Measurements from ENCODE around the gene PPP1R1C. TPM values are rescaled to one million over a fixed set of nuclear protein-coding genes. Genes with fewer than 3 reads are reported as not detected.

Gene PPP1R1C
- total and polyA plus RNA-seq, 10 donors: 0.24 to 0.48 (median 0.32) TPM; not detected in 5

DNA sequence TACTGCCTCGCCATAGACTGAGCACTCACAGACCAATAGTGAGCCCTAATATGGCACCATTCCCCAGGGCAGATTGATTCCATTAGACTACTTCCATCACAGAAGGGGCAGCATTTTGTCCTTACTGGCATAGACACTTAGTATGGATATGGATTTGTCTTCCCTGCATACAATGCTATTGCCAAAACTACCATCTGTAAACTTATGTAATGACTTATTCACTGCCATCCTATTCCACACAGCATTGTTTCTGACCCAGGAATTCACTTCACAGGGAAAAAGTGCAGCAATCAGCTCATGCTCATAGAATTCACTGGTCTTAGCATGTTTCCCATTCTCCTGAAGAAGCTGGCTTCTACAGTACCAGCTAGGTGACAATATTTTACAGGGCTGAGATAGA is 179.0 kb downstream of the PPP1R1C start:
- no peaks in the 10 kb centered on the region for H3K4me1 ChIP-seq
- 67 to 89% (median 72%) methylated on average over 1 of the region's 1 CpG for WGBS, 5 donors
- no peaks in the 10 kb centered on the region for H3K9me3 ChIP-seq
- H3K36me3 ChIP-seq: no peaks in the 10 kb centered on the region
- no peak overlapping the region for H3K4me3 ChIP-seq
- H3K27ac ChIP-seq: no peak overlapping the region
- no peak for TF ChIP-seq POLR2AphosphoS5 (IDR thresholded peaks at IDR 0.05)
- TF ChIP-seq CTCF (IDR thresholded peaks at IDR 0.05 in 8 of 11, conservative IDR thresholded peaks at IDR 0.05 in 3 of 11): no peak
- TF ChIP-seq POLR2A (IDR thresholded peaks at IDR 0.05): no peak
- DNase-seq: no peak
- intact Hi-C loops (cut with DNase I; ENCODE audit: low total_unique reads): no loop called here
- no peaks in the 10 kb centered on the region for H3K27me3 ChIP-seq (replicated peaks in 1 of 7)

GRCh38 chr2:182165202-182165601 is 179.5 kb downstream of the PPP1R1C start:
- 79 to 94% (median 85%) methylated on average over 2 of the region's 2 CpGs for WGBS, 5 donors
- Histone ChIP-seq H3K4me3 (no peak overlapping the region), H3K4me1 (no peaks in the 10 kb centered on the region), H3K27me3 (replicated peaks in 1 of 7) (no peaks in the 10 kb centered on the region), H3K9me3 (no peaks in the 10 kb centered on the region), H3K36me3 (no peaks in the 10 kb centered on the region), H3K27ac (no peak overlapping the region)
- TF ChIP-seq POLR2AphosphoS5 (IDR thresholded peaks at IDR 0.05): no peak
- no peak for TF ChIP-seq POLR2A (IDR thresholded peaks at IDR 0.05)
- DNase-seq: no peak
- intact Hi-C loops (cut with DNase I; ENCODE audit: low total_unique reads): no loop called here

DNA sequence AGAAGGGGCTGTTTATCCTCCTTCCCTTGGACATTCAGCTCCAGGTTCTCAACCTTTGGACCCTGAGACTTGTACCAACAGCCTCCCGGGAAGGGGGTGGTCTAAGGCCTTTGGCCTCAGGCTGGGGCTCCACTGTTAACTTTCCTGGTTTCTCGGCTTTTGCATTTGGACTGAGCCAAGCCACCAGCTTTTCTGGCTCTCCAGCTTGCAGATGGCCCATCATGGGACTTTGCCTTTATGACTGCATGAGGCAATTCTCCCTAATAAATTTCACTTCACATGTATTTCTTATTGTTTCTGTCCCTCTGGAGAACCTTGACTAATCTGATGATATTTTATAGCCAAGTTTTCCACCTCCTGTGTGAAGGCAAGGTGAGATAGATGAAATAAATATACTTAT is 180.8 kb downstream of the PPP1R1C start:
- intact Hi-C loops (cut with DNase I; ENCODE audit: low total_unique reads): no loop called here
- Histone ChIP-seq H3K9me3 (no peaks in the 10 kb centered on the region), H3K4me3 (no peak overlapping the region), H3K4me1 (no peaks in the 10 kb centered on the region), H3K27me3 (replicated peaks in 1 of 7) (no peaks in the 10 kb centered on the region), H3K36me3 (no peaks in the 10 kb centered on the region), H3K27ac (no peak overlapping the region)
- no peak for DNase-seq
- WGBS, 5 donors: 81 to 97% (median 88%) methylated on average over 2 of the region's 2 CpGs
- no peak for TF ChIP-seq CTCF (IDR thresholded peaks at IDR 0.05 in 8 of 11, conservative IDR thresholded peaks at IDR 0.05 in 3 of 11)
- TF ChIP-seq POLR2AphosphoS5 (IDR thresholded peaks at IDR 0.05): no peak
- no peak for TF ChIP-seq POLR2A (IDR thresholded peaks at IDR 0.05)

GRCh38 chr2:182166841-182167240 is 181.2 kb downstream of the PPP1R1C start:
- no peaks in the 10 kb centered on the region for H3K4me1 ChIP-seq
- no peak overlapping the region for H3K27ac ChIP-seq
- H3K27me3 ChIP-seq (replicated peaks in 1 of 7): no peaks in the 10 kb centered on the region
- no peaks in the 10 kb centered on the region for H3K9me3 ChIP-seq
- no peak for TF ChIP-seq POLR2A (IDR thresholded peaks at IDR 0.05)
- TF ChIP-seq POLR2AphosphoS5 (IDR thresholded peaks at IDR 0.05): no peak
- TF ChIP-seq CTCF (IDR thresholded peaks at IDR 0.05 in 8 of 11, conservative IDR thresholded peaks at IDR 0.05 in 3 of 11): no peak
- DNase-seq: no peak
- no peaks in the 10 kb centered on the region for H3K36me3 ChIP-seq
- WGBS, 5 donors: 72 to 78% (median 75%) methylated on average over 2 of the region's 2 CpGs
- intact Hi-C loops (cut with DNase I; ENCODE audit: low total_unique reads): no loop called here
- no peak overlapping the region for H3K4me3 ChIP-seq

Small RNA genes within 50 kb of the gene (small RNA-seq; reads per million reads assigned to genes)
- 0 to 0.14 (median 0.04) reads per million in 4 donors for gene RNA5SP113

Other genes starting within 250 kb of the PPP1R1C start
- 100 to 1,000 TPM in 6 of 7 donors, 10 to 100 TPM in 1; 97.6 to 230 (median 127) TPM for gene ITPRID2, start 94.1 kb upstream of the PPP1R1C start, total RNA-seq
- gene ITPRID2, start 94.1 kb upstream of the PPP1R1C start, polyA plus RNA-seq: 10 to 100 TPM; 18.0 to 34.0 (median 19.5) TPM

Data from spleen (tissue), 11 donors.